OCI-LY3 (cell line): Measurements from ENCODE around the gene CSNK1G2.

ENCODE experiments used
- CTCF ChIP-seq: fragments of 200-600, 300-600 bp; sonication (generic); IDR thresholded peaks from 2 replicates; pipeline ENCODE4 v1.5.1; 2014; ENCODE audit warnings: antibody characterized with exemption, low read length, low read depth
- EZH2phosphoT487 ChIP-seq: fragments of 200-600 bp; shearing (Covaris generic); IDR thresholded peaks from 2 replicates; pipeline ENCODE4 v1.6.1; 2018; ENCODE audit warnings: antibody characterized with exemption, mixed run types, low read depth

- TF ChIP-seq CTCF (no peak), EZH2phosphoT487 (no peak)
These were observed 58.0 kb downstream of the CSNK1G2 start for GRCh38 chr19:1998712-1999708.
